Lower leg skin (tissue), 4 donors: ENCODE results near the gene SELENOF. TPM values are rescaled to one million over a fixed set of nuclear protein-coding genes. Genes with fewer than 3 reads are reported as not detected.

Source experiments
- DNase-seq, 2 donors: peaks; one replicate each; pipeline ENCODE4 v3.0.0-alpha.2; 2019; ENCODE audit warnings: low spot score in 2 of 2
- H3K4me3 ChIP-seq: fragments of 200-600 bp; sonication (generic); 2 replicates; pipeline ENCODE4 v1.5.1; 2017; ENCODE audit warnings: mild to moderate bottlenecking, low read depth; ENCODE audit not compliant: poor library complexity, severe bottlenecking
- POLR2A ChIP-seq, 2 donors: fragments of 450-650 bp; IDR thresholded peaks; one replicate each; pipeline ENCODE4 v1.6.1; 2016 to 2017; ENCODE audit warnings: antibody characterized with exemption in 2 of 2, mild to moderate bottlenecking in 1 of 2, moderate library complexity in 1 of 2
- WGBS, 2 donors: methylation state at CpG; one replicate each; pipeline ENCODE4 v1.1.5; 2018; 5-methylcytosine and 5-hydroxymethylcytosine counted together
- intact Hi-C: fragments of 100-400 bp; cut with DNase I; formaldehyde crosslinking; loops from one replicate; pipeline ENCODE4 v1.15.0; 2023; ENCODE audit warnings: low total_unique reads
- total RNA-seq, 4 donors: library from RNA; depleted of rRNA; stranded (reverse); fragments of >200 nt; gene quantifications; one replicate each; pipeline ENCODE4 v1.1.0, GENCODE V29; 2016
- TF ChIP-seq, protein P1 (sequence below), 3 donors: fragments of 450-650 bp; IDR thresholded peaks; one replicate each; pipeline ENCODE4 v1.5.1; 2016; ENCODE audit warnings: antibody characterized with exemption in 3 of 3, mild to moderate bottlenecking in 3 of 3, moderate library complexity in 2 of 3

The SELENOF gene
- total RNA-seq, 4 donors from 2014 or later = 52.2 to 92.4 (median 88.0) TPM

DNA sequence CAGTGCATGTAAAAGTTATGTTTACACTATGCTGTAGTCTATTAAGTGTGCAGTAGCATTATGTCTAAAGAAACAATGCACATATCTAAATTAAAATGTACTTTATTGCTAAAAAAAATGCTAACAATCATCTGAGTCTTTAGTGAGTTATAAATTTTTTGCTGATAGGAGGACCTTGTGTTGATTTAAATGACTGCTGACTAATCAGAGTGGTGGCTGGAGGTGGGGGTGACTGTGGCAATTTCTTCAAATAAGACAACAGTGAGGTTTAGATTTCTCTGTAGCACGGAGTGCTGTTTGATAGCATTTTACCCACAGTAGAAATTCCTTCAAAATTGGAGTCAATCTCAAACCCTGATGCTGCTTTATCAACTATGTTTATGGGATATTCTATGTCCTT lies 37.5 kb upstream of the SELENOF start:
- no peak for TF ChIP-seq POLR2A (IDR thresholded peaks at IDR 0.05)
- TF ChIP-seq, protein P1, sequence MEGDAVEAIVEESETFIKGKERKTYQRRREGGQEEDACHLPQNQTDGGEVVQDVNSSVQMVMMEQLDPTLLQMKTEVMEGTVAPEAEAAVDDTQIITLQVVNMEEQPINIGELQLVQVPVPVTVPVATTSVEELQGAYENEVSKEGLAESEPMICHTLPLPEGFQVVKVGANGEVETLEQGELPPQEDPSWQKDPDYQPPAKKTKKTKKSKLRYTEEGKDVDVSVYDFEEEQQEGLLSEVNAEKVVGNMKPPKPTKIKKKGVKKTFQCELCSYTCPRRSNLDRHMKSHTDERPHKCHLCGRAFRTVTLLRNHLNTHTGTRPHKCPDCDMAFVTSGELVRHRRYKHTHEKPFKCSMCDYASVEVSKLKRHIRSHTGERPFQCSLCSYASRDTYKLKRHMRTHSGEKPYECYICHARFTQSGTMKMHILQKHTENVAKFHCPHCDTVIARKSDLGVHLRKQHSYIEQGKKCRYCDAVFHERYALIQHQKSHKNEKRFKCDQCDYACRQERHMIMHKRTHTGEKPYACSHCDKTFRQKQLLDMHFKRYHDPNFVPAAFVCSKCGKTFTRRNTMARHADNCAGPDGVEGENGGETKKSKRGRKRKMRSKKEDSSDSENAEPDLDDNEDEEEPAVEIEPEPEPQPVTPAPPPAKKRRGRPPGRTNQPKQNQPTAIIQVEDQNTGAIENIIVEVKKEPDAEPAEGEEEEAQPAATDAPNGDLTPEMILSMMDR (IDR thresholded peaks at IDR 0.05) = no peak
- WGBS, 2 donors = 81 to 90% methylated on average over 1 of the region's 1 CpG
- DNase-seq = no peak
- intact Hi-C loops = no loop called here
- no peak overlapping the region for H3K4me3 ChIP-seq

DNA sequence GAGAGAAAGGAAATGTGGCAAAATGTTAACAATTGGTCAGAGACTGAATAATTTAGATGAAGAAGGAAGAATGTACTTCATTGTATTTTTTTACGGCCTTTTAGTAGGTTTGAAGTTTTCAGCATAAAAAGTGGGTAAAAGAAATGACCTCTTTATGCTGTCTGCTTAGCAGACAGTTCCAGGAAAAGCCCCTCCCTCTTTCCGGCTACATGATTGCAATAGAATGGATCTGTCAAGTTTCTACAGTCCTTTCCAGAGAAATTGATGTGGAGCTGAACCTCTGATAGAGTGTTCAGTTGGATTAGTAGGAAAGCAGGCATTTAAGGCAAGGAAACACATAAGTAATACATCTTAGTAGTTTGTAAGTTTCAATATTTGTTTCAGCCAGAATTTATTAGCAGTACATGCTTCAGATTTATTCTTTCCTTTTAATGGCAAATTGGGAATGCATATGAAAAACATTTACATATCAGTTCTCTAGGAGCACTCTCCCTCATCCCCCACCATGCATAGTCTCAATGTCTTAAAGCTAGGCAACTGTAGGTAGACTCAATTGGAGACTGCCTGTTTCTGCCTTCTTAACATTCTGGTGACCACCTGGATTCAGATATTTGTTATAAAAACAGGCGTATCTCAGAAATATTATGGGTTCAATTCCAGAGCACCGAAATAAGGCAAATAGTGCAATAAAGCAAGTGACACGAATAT lies 36.9 kb upstream of the SELENOF start:
- TF ChIP-seq, protein P1 (IDR thresholded peaks at IDR 0.05) = no peak
- no peak for TF ChIP-seq POLR2A (IDR thresholded peaks at IDR 0.05)
- DNase-seq = no peak
- 91 to 92% methylated on average over 5 of the region's 5 CpGs for WGBS, 2 donors
- H3K4me3 ChIP-seq = no peak overlapping the region
- intact Hi-C loops = no loop called here

DNA sequence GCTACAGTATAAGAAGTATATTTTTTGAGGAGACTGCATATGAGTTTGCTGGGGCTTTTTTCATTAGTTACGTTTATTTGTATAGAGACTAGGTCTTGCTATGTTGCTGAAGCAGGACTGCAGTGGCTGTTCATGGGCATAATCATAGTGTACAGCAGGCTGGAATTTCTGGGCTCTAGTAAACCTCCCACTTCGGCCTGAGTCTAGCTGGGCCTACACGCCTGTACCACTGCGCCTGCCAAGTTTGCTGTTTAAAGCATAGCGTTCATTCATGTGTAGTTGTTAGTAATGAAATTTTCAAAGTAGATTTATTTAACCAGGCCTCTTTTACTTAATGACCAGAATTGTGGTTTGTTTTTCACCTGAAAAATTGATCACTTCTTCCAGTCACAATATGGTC lies 34.3 kb upstream of the SELENOF start:
- 81 to 94% methylated on average over 5 of the region's 5 CpGs for whole genome bisulfite sequencing, 2 donors
- no peak overlapping the region for H3K4me3 ChIP-seq
- intact Hi-C loops = no loop called here
- no peak for DNase-seq
- no peak for TF ChIP-seq POLR2A (IDR thresholded peaks at IDR 0.05)
- TF ChIP-seq, protein P1 (IDR thresholded peaks at IDR 0.05) = no peak

DNA sequence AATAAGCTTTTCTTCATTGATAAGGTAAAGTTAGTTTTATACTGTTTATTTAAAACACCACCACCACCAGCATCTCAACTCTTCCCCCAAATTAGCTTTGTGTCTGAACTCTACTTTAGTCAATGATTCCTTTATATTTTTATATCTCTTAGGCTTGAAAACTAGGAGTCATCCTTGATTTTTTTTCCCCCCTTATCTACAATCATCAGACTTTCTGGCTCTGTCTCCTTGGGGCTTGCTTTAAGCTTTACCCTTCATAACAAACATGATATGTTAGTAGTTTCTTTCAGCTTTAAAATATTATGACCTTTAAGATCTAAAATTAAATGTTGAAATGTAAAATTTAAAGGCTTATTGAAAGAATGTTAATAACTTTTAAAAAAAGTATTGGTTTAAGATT lies 28.8 kb upstream of the SELENOF start:
- DNase-seq = no peak
- intact Hi-C loops = no loop called here
- TF ChIP-seq, protein P1 (IDR thresholded peaks at IDR 0.05) = no peak
- no peak for TF ChIP-seq POLR2A (IDR thresholded peaks at IDR 0.05)
- no peak overlapping the region for H3K4me3 ChIP-seq

DNA sequence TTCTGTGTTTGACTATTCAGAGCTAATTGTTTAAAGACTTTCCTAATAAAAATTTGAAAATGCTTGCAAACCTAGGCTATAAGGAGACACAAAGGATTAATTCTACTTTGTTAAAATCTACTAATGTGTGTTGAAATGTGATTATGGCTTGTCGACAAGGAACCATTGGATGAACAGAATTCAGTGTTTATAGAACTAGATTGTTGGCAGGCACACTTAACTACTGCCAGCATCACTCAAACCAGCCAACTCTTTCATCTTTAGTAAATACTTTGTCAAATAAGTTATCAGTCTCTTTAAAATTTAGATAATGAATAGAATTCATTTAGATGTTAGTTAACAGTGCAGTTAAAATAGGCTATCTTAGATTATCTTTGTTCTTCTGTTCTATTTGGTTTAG lies 28.1 kb upstream of the SELENOF start:
- 35 to 45% methylated on average over 1 of the region's 1 CpG for WGBS, 2 donors
- TF ChIP-seq POLR2A (IDR thresholded peaks at IDR 0.05) = no peak
- TF ChIP-seq, protein P1 (IDR thresholded peaks at IDR 0.05) = no peak
- no peak for DNase-seq
- no peak overlapping the region for H3K4me3 ChIP-seq
- intact Hi-C loops = no loop called here

DNA sequence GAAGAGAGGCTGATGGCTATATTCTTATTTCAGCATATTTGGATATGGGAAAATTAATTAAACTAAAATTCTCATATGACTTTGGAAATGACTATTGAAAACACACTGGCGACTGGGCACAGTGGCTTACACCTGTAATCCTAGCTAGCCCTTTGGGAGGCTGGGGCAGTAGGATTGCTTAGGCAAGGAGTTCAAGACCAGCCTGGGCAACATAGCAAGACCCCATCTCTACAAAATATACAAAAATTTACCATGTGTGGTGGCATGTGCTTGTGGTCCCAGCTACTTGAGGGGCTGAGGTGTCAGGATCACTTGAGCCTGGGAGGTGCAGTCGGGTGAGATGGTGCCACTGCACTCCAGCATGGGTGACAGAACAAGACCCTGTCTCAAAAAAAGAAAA lies 26.7 kb upstream of the SELENOF start:
- WGBS, 2 donors = 91 to 97% methylated on average over 2 of the region's 2 CpGs
- TF ChIP-seq, protein P1 (IDR thresholded peaks at IDR 0.05) = no peak
- TF ChIP-seq POLR2A (IDR thresholded peaks at IDR 0.05) = no peak
- intact Hi-C loops = no loop called here
- H3K4me3 ChIP-seq = no peak overlapping the region
- no peak for DNase-seq
